Stimulated activated CD4-positive, alpha-beta T cell treated with anti-CD3 and anti-CD28 coated beads, Interleukin-2, amount 100 ng/mL, for 4 hours (primary cell): Measurements from ENCODE around the gene TALDO1.

Source experiments
- DNase-seq: peaks from one replicate; pipeline ENCODE4 v3.0.0-alpha.2; 2020; ENCODE audit warnings: low read depth

TALDO1 gene

GRCh38 chr11:769887-770641 lies 22.8 kb downstream of the TALDO1 start:
- DNase-seq: no peak

GRCh38 chr11:770642-771616 lies 23.7 kb downstream of the TALDO1 start:
- no peak for DNase-seq

GRCh38 chr11:771617-772204 lies 24.4 kb downstream of the TALDO1 start:
- DNase-seq: no peak

GRCh38 chr11:772429-773390 lies 25.4 kb downstream of the TALDO1 start:
- DNase-seq: no peak

GRCh38 chr11:773425-773824 lies 26.2 kb downstream of the TALDO1 start:
- no peak for DNase-seq

GRCh38 chr11:773830-774229 lies 26.6 kb downstream of the TALDO1 start:
- no peak for DNase-seq

GRCh38 chr11:774873-775592 lies 27.8 kb downstream of the TALDO1 start:
- DNase-seq: no peak

GRCh38 chr11:776263-776560 lies 28.9 kb downstream of the TALDO1 start:
- no peak for DNase-seq

- no peak for DNase-seq
Observed at GRCh38 chr11:776561-777287, 29.5 kb downstream of the TALDO1 start.

- DNase-seq: peak; percentile 90
Observed at GRCh38 chr11:777288-778255, 30.3 kb downstream of the TALDO1 start, which contains the start of gene GATD1. TSS of gene GATD1 (minus strand) at chr11:777487. CDS start at chr11:777462, 25 bp downstream.

GRCh38 chr11:778976-779954 lies 32.0 kb downstream of the TALDO1 start:
- no peak for DNase-seq

GRCh38 chr11:779955-780532 lies 32.8 kb downstream of the TALDO1 start:
- DNase-seq: no peak

- no peak for DNase-seq
Observed at GRCh38 chr11:782264-783174, 35.3 kb downstream of the TALDO1 start.

- no peak for DNase-seq
Observed at GRCh38 chr11:783581-784015, 36.3 kb downstream of the TALDO1 start.

GRCh38 chr11:786235-787083 lies 39.2 kb downstream of the TALDO1 start:
- DNase-seq: no peak
